GM18511 (cell line): ENCODE data around the gene NAALADL2.
A peak's percentile ranks its signal among the peaks of the same experiment; 100 is the strongest.

Source experiments
- ATAC-seq: cut with Tn5 transposase; IDR thresholded peaks from one replicate; pipeline ENCODE4 v1.9.1; 2021; ENCODE audit warnings: mild to moderate bottlenecking, moderate library complexity; ENCODE audit not compliant: unreplicated experiment

The NAALADL2 gene

GRCh38 chr3:175193815-175194518 is 334.8 kb downstream of the NAALADL2 start:
- peak; percentile 64 for ATAC-seq

- no peak for ATAC-seq
These were observed 340.1 kb downstream of the NAALADL2 start for GRCh38 chr3:175198991-175199783.

GRCh38 chr3:175199961-175200360 is 340.8 kb downstream of the NAALADL2 start:
- no peak for ATAC-seq

- ATAC-seq: no peak
These were observed 341.4 kb downstream of the NAALADL2 start for GRCh38 chr3:175200391-175201095.

- ATAC-seq: no peak
These were observed 348.2 kb downstream of the NAALADL2 start for GRCh38 chr3:175207361-175207760.

- no peak for ATAC-seq
These were observed 349.2 kb downstream of the NAALADL2 start for GRCh38 chr3:175208326-175208725.

GRCh38 chr3:175211466-175211865 is 352.3 kb downstream of the NAALADL2 start:
- ATAC-seq: no peak

- ATAC-seq: no peak
These were observed 353.8 kb downstream of the NAALADL2 start for GRCh38 chr3:175212896-175213295.

- ATAC-seq: no peak
These were observed 355.1 kb downstream of the NAALADL2 start for GRCh38 chr3:175214216-175214615.

GRCh38 chr3:175215833-175216232 is 356.7 kb downstream of the NAALADL2 start:
- ATAC-seq: no peak

- ATAC-seq: no peak
These were observed 363.2 kb downstream of the NAALADL2 start for GRCh38 chr3:175222356-175222755.

GRCh38 chr3:175224051-175224450 is 364.9 kb downstream of the NAALADL2 start:
- ATAC-seq: no peak

GRCh38 chr3:175226444-175226843 is 367.3 kb downstream of the NAALADL2 start:
- no peak for ATAC-seq

GRCh38 chr3:175227126-175227525 is 368.0 kb downstream of the NAALADL2 start:
- ATAC-seq: no peak

- ATAC-seq: no peak
These were observed 375.1 kb downstream of the NAALADL2 start for GRCh38 chr3:175233957-175234940.

- ATAC-seq: no peak
These were observed 379.7 kb downstream of the NAALADL2 start for GRCh38 chr3:175238801-175239200.

GRCh38 chr3:175240921-175241320 is 381.8 kb downstream of the NAALADL2 start:
- ATAC-seq: no peak

GRCh38 chr3:175242243-175242642 is 383.1 kb downstream of the NAALADL2 start:
- ATAC-seq: no peak

- ATAC-seq: no peak
These were observed 387.1 kb downstream of the NAALADL2 start for GRCh38 chr3:175246234-175246633.

- no peak for ATAC-seq
These were observed 387.6 kb downstream of the NAALADL2 start for GRCh38 chr3:175246766-175247165.
